Amniotic stem cell (primary cell): Measurements from ENCODE around the gene CDH23.

ENCODE experiments used
- DNase-seq: peaks from one replicate; lab custom pipeline; 2025; lab: John Stamatoyannopoulos, UW

Gene CDH23

GRCh38 chr10:71660313-71660712 is 263.6 kb downstream of the CDH23 start:
- no peak for DNase-seq

- no peak for DNase-seq
Measured at GRCh38 chr10:71661060-71661622, 264.4 kb downstream of the CDH23 start.

DNA sequence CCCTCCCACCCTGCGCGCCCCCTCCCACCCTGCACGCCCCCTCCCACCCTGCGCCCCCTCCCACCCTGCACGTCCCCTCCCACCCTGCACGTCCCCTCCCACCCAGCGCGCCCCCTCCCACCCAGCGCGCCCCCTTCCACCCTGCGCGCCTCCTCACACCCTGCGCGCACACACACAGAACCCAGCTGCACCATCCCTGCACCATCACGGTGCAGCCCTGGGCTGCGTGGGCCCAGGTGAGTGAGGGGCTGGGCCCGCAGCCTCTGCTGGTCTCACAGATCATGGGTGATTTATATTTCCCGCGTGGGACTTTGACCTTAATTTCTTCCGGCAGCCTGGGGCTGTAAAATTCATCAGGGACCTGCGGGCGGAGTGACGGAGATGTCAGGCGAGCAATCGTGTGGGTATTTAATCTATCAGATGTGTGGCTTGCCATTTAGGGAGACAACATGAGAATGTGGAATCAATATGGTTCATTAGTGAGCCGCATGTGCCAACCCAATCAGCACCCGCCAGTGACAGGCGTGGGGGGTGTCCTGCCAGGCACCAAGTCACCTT is 265.1 kb downstream of the CDH23 start:
- no peak for DNase-seq

DNA sequence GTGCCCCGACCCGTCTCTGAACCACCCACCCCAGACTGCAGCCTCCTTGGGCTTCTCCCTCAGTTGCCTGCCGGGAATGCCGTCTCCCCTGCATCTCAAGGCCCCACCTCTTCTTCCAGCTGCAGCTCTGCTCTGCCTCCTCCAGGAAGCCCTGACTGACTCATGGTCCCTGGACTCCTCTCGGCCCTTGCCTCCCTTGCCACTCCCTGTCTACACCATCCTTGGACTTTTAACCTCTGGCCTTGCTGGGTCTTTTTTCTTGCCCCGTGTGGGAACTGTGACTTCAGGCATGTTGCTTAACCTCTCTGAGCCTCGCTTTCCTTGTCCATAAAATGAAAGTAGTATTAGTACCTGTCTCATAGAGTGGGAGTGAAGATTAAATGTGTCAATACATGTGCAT is 266.6 kb downstream of the CDH23 start:
- DNase-seq: no peak

GRCh38 chr10:71664585-71664984 is 267.9 kb downstream of the CDH23 start:
- no peak for DNase-seq

DNA sequence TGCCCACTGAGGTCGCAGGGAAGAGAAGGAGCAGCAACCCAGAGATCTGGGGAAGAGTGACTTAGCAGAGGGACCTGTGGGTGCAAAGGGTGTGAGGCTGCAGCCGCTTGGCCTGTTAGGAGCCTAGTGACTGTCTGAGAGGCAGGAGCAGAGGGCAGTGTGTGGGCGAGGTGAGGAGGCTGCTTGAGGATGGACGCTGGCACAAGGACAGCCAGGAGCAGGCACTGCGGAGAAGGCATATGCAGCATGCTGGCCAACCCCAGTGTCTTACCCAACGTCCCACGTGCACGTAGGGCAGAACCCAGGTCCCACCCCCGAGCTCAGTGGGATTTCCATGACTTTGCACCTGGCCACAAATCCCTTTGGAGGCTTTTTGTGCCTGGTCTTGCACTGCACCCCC is 268.7 kb downstream of the CDH23 start:
- DNase-seq: no peak

- no peak for DNase-seq
Measured at GRCh38 chr10:71666639-71667386, 270.1 kb downstream of the CDH23 start.

DNA sequence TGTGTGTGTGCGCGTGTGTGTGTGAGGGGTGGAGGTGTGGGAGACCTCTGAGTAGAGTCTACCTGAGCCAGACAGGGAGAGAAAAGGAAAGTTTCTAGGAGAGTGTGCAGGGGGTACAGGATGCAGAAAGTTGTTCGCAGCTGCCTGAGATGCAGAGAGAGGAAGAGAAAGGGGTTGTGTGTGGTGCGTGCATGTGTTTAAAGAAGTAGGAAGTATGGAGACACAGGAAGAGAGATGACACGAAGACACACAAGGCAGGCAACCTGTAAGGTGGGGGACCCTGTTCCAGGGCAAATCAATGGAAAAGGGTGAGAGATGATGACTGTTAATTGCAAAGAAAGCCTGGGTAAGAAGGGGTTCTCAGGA is 270.6 kb downstream of the CDH23 start:
- no peak for DNase-seq

- no peak for DNase-seq
Measured at GRCh38 chr10:71671994-71672946, 275.6 kb downstream of the CDH23 start.

DNA sequence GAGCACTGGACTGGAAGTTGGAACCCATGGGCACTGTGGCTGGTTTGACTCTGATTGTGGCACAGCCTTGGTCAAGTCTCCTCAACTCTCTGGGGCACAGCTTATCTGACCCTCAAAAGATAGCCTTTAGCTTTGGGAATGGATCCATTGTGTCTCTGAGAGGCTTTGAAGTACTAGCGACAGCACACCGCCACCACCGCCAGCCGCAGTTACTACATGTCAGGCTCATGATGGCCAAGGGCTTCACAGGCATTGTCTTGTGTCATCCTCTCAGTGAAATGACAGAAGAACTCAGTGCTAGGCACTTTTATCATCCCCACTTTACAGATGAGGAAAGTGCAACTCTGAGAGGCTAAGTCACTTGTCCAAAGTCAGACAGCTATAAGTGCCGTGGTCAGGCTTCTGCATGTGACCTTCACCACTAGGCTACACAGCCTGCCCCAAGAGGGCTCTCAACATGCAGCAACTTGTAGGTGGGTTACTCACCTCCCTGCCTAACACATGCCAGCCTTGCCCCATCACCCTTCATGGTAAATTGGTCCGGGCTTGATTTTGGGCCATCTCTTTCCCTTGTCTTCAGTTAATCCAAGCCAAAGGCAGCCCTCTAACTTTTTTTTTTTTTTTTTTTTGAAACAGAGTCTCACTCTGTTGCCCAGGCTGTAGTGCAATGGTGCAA is 278.7 kb downstream of the CDH23 start:
- no peak for DNase-seq

DNA sequence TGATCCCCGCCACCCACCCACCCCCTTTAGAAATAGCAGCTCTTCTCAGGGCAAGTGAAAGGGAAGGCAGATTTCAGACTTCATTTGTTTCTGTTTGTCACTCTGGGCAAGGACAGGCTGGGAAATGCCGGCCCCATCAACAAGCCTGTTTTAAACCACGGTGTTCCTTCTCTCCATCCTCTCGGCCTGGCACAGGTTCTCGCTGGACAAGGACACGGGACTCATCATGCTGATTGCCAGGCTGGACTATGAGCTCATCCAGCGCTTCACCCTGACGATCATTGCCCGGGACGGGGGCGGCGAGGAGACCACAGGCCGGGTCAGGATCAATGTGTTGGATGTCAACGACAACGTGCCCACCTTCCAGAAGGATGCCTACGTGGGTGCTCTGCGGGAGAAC is 280.5 kb downstream of the CDH23 start:
- no peak for DNase-seq

DNA sequence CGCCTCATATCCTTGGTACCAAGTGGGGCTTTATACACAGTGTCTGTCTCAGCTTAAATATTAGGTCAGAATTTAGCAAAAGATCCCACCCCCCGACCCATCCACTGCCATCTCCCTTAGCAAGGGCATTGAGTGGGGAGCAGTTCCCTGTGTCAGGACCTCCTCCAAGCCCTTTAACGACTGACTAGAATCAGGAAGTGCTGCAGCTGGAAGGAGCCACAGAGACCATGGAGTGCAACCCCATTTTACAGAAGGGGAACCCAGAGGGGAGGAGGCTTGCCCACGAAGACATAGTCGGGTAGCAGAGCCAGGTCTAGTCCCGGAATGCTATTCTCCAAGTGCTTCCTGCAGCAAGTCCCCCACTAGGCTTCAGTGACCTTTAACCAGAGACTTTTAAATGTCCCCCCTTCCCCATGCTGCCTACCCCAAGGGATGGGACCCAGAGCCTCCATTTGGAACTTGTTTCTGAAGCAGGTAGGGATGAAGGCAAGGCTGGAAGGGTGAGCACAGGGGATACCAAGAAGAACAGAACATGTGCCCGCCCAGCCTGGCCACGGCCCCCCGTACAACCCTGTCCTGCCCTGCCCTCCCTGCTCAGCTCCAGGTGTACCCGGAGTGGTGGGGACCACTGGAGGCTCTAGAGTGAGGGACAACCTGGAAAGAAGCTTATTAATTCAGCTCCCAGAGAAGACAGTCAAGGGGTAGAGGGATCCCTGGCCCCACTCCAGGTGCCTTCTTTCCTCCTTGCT is 281.5 kb downstream of the CDH23 start:
- DNase-seq: no peak

DNA sequence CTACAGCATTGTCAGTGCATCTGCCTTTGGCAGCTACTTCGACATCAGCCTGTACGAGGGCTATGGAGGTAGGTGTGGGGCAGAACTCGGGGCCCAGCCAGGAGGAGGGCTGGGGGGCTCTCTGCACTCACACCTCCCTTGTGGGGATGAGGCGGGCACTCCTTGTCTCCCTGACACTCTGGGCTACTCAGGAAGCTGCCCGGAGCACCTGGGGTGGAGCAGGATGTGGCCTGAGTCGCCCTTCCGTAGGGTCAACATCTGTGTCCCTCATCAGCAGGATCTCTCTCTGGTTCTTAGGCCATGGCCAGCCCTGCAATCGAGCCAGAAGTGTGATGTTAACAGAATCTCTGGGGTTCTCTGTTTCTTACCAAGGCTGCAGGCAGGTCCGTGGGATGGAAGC is 282.7 kb downstream of the CDH23 start:
- DNase-seq: no peak

DNA sequence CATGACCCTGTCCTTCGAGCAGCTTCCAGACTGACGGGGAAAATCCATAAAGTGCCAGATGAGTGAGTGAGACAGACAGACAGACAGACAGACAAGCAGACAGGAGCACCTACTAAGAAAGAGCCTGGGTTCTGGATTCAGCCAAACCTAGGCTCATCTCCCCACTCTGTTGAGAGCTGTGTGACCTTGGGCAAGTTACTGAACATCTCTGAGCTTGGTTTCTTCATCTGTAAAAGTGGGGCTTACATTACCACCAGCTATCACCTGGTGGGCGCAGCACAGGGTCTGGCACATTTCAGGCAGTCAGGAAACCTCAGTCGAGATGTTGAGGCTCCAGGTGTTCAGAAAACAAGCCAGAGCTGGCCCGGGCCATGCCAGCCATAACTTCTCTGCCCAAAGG is 285.3 kb downstream of the CDH23 start:
- DNase-seq: no peak

GRCh38 chr10:71683301-71683700 is 286.6 kb downstream of the CDH23 start:
- DNase-seq: no peak

DNA sequence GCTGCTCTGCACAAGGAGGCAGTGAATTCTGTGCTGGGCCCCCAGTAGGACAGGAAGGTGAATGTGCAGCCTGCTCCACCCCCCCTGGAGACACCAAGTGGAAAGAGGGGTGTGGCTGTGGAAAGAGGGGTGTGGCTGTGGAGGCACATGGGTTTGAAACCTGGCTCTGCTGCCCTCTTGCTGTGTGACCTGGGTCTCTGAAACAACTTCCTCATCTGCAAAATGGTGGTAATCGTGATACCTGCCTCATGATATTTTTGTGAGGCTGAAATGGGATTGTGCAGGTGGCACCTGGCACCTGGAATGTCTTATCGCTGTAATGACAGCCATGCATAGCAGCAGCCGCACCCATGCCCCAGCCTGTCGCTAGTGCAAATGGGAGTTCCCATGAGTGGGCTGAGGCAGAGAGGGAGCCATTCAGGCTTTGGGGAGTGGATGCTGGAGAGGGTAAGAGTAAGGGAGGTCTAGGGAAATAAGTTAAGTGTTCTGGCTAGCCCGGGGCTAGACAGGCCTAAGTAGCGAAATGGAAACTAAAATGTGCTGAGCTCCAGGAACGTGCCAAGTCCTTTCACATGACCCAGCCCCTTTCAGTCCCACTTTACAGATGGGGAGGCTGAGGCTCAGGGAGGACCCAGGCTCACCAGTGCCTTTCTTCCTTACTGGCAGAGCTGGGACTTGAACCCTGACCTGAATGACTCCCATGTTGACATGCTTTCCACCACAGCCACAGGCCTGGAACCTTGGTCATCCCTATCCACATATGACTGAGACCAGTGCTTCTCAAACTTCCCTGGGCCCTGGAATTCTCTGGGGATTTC is 287.8 kb downstream of the CDH23 start:
- no peak for DNase-seq

DNA sequence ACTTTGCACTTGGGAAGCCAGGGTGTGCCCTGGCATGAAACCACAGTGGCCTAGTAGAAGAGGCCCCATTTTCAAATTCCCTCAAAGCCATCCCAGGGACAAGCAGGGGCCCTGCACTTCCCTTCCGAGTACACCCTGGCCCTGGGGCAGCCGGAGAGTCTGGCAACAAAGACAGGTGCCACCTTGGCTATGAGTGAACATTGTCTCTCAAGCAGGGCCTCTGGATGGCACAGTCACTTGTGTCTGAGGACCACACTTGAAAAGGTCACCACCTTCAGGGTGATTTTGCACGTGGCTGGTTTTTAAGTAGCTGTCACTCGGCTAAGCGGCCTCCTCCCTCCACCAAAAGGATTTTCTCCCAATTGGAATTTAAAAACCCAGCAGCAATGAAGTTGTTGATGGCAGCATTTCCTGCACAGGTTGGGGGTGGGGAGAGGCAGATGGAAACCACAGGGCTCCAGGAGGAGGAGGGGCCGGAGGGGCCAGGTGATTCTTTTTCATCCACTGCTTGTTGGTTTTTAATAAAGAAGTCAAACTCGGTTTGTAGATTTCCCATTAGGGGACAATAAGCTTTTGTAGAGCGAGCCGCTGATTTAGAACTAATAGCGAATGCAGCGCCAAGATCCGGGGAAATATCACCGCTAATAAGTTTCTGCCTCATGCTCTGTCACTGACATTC is 289.0 kb downstream of the CDH23 start:
- DNase-seq: no peak

DNA sequence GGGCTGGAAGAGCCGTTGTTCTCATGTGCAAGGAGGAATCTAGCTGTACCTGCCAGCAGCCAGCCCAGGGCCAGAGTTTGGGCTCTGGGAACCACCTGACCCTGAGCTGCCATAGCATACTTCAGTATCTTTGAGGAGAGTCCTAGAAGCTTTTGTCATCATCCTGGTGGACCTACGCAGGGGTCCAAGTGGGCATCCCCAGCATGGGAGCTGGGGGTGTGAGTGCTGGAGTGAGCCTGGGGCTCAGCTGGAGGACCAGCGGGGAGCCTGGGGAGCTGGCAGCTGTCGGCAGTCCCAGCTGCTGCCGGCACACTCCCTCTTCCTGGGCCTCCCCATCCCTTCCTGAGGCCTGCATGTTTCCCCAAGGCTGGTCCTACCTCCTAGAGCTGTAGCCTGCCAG is 290.4 kb downstream of the CDH23 start:
- DNase-seq: no peak

DNA sequence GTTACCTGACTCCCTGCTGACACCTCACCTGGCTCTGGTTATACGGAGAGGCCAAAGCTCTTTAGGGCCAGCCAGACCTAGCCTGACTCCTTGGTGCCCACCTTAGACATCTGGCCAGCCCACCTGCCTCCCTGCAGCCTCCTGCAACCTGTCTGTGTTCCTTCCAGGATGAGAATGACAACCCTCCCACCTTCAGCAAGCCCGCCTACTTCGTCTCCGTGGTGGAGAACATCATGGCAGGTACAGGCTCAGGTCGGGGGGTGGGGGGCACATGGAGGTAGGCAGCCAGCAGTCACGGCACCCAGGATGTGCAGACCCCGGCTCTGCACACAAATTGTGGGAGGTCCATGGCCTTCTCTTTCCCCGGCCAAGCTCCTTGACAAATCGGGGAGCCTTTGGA is 290.8 kb downstream of the CDH23 start:
- DNase-seq: no peak

DNA sequence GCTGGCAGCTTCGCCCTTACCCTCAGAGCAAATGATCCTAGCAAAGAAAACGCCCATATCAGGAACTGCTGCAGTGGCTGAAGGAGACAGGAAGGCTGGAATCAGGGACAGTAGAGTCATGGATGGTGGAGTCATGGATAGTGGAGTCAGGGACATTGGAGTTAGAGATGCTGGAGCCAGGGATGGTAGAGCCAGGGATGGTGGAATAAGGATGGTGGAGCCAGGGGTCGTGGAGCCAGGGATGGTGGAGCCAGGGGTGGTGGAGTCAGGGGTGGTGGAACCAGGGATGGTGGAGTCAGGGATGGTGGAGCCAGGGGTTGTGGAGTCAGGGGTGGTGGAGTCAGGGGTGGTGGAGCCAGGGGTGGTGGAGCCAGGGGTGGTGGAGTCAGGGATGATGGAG is 291.5 kb downstream of the CDH23 start:
- DNase-seq: no peak
